Brain microvascular endothelial cell (primary cell): ENCODE results near the gene COQ5.
A peak's percentile ranks its signal among the peaks of the same experiment; 100 is the strongest.

Experiments
- DNase-seq: peaks from one replicate; pipeline ENCODE4 v3.0.0-alpha.2; 2020
- H3K27ac ChIP-seq: fragments of 250-450 bp; sonication (Bioruptor Pico); 2 replicates; pipeline ENCODE4 v1.5.1; 2020; ENCODE audit warnings: mild to moderate bottlenecking, moderate library complexity
- H3K27me3 ChIP-seq: fragments of 250-450 bp; sonication (Bioruptor Pico); replicated peaks from 2 replicates; pipeline ENCODE4 v1.5.1; 2020; ENCODE audit warnings: mild to moderate bottlenecking
- H3K36me3 ChIP-seq: fragments of 250-450 bp; sonication (Bioruptor Pico); replicated peaks from 2 replicates; pipeline ENCODE4 v1.5.1; 2020; ENCODE audit warnings: mild to moderate bottlenecking
- H3K4me3 ChIP-seq: 2 replicates; pipeline ENCODE4 v1.5.1; 2011; ENCODE audit warnings: low read depth, mild to moderate bottlenecking, control low read depth, low read length, moderate library complexity
- CTCF ChIP-seq: IDR thresholded peaks from 2 replicates; pipeline ENCODE4 v1.5.1; 2011; ENCODE audit warnings: low read depth, mild to moderate bottlenecking, moderate library complexity, low read length, control low read depth, inconsistent platforms; ENCODE audit errors: missing control alignments
- in situ Hi-C: cut with HindIII; loops from 2 replicates; pipeline ENCODE4 v1.10.0; 2017; ENCODE audit warnings: low sequenced_read_pairs, low pct_ligation_motif_present

Gene COQ5

GRCh38 chr12:120528861-120529525 is at the start of gene COQ5:
Gene COQ5, minus strand, starts transcription at chr12:120529158. Its CDS starts 17 bp downstream, at chr12:120529141.
- no peaks in the 10 kb centered on the region for H3K36me3 ChIP-seq
- in situ Hi-C loops = no loop called here
- peak within 1 kb of the TSS; percentile 91 for H3K4me3 ChIP-seq
- peak; percentile 91 for DNase-seq
- H3K27me3 ChIP-seq = no peaks in the 10 kb centered on the region
- peak within 1 kb of the TSS; percentile 96 for H3K27ac ChIP-seq
- TF ChIP-seq CTCF = no peak

GRCh38 chr12:120574106-120574505 is 45.1 kb upstream of the COQ5 start:
- H3K36me3 ChIP-seq = peaks cover 84% of the 10 kb centered on the region
- DNase-seq = no peak
- H3K4me3 ChIP-seq = no peak overlapping the region
- in situ Hi-C loops = no loop called here
- no peak for TF ChIP-seq CTCF
- no peak overlapping the region for H3K27ac ChIP-seq
- no peaks in the 10 kb centered on the region for H3K27me3 ChIP-seq

- no peak for TF ChIP-seq CTCF
- no peak overlapping the region for H3K4me3 ChIP-seq
- H3K36me3 ChIP-seq = peaks cover 87% of the 10 kb centered on the region
- no peak overlapping the region for H3K27ac ChIP-seq
- DNase-seq = no peak
- in situ Hi-C loops = no loop called here
- no peaks in the 10 kb centered on the region for H3K27me3 ChIP-seq
These were observed 44.6 kb upstream of the COQ5 start for GRCh38 chr12:120573560-120573959.

- H3K27ac ChIP-seq = peak overlapping the region; percentile 18
- in situ Hi-C loops = no loop called here
- peaks cover 82% of the 10 kb centered on the region for H3K36me3 ChIP-seq
- DNase-seq = no peak
- no peak overlapping the region for H3K4me3 ChIP-seq
- no peaks in the 10 kb centered on the region for H3K27me3 ChIP-seq
- TF ChIP-seq CTCF = no peak
These were observed 42.3 kb upstream of the COQ5 start for GRCh38 chr12:120571299-120571698.

GRCh38 chr12:120563495-120563894 is 34.5 kb upstream of the COQ5 start:
- DNase-seq = no peak
- Histone ChIP-seq H3K27ac (no peak overlapping the region), H3K36me3 (peaks cover 84% of the 10 kb centered on the region), H3K27me3 (no peaks in the 10 kb centered on the region), H3K4me3 (no peak overlapping the region)
- no peak for TF ChIP-seq CTCF
- in situ Hi-C loops = no loop called here

GRCh38 chr12:120562906-120563305 is 33.9 kb upstream of the COQ5 start:
- no peak for DNase-seq
- in situ Hi-C loops = no loop called here
- Histone ChIP-seq H3K4me3 (no peak overlapping the region), H3K27ac (no peak overlapping the region), H3K27me3 (no peaks in the 10 kb centered on the region), H3K36me3 (peaks cover 81% of the 10 kb centered on the region)
- no peak for TF ChIP-seq CTCF
